Liver (tissue), 9 donors: ENCODE data around the gene LYZL1. TPM values are rescaled to one million over a fixed set of nuclear protein-coding genes. Genes with fewer than 3 reads are reported as not detected.

Source experiments
- DNase-seq: peaks from one replicate; pipeline ENCODE4 v3.0.0-alpha.2; 2017; ENCODE audit warnings: low spot score
- H3K27ac ChIP-seq, 2 donors: one replicate each; pipeline ENCODE4 v1.7.0; 2013; ENCODE audit warnings: inconsistent platforms in 2 of 2, low read length in 2 of 2, control low read depth in 1 of 2, low read depth in 1 of 2, mild to moderate bottlenecking in 1 of 2
- H3K27me3 ChIP-seq, 4 donors: one replicate each; pipeline versions ENCODE4 v1.6.1 to v1.7.0; 2013; ENCODE audit warnings: low read length in 3 of 4, inconsistent platforms in 1 of 4, mild to moderate bottlenecking in 1 of 4, moderate library complexity in 1 of 4; ENCODE audit not compliant: control insufficient read depth in 4 of 4, insufficient read depth in 4 of 4
- H3K36me3 ChIP-seq, 4 donors: one replicate each; pipeline versions ENCODE4 v1.6.1 to v1.7.0; 2013; ENCODE audit warnings: low read length in 3 of 4, mild to moderate bottlenecking in 3 of 4, low read depth in 1 of 4, moderate library complexity in 1 of 4; ENCODE audit not compliant: control insufficient read depth in 4 of 4, insufficient read depth in 3 of 4
- H3K4me1 ChIP-seq, 4 donors: one replicate each; pipeline versions ENCODE4 v1.6.1 to v1.7.0; 2013; ENCODE audit warnings: low read length in 3 of 4, mild to moderate bottlenecking in 3 of 4, moderate library complexity in 1 of 4; ENCODE audit not compliant: control insufficient read depth in 4 of 4, insufficient read depth in 4 of 4
- H3K4me3 ChIP-seq, 3 donors: one replicate each; pipeline versions ENCODE4 v1.6.1 to v1.7.0; 2013; ENCODE audit warnings: low read length in 3 of 3, control low read depth in 1 of 3, low read depth in 1 of 3, mild to moderate bottlenecking in 1 of 3
- H3K9ac ChIP-seq, 2 donors: one replicate each; pipeline ENCODE4 v1.7.0; 2013; ENCODE audit warnings: low read length in 2 of 2, mild to moderate bottlenecking in 2 of 2, moderate library complexity in 2 of 2, control low read depth in 1 of 2, low read depth in 1 of 2
- H3K9me3 ChIP-seq, 4 donors: one replicate each; pipeline versions ENCODE4 v1.6.1 to v1.7.0; 2013; ENCODE audit warnings: low read length in 3 of 4; ENCODE audit not compliant: control insufficient read depth in 4 of 4
- ATF3 ChIP-seq: IDR thresholded peaks from 2 replicates; pipeline ENCODE4 v1.6.1; 2016; ENCODE audit warnings: antibody characterized with exemption
- EGR1 ChIP-seq, 2 donors: IDR thresholded peaks; 2 replicates each; pipeline ENCODE4 v1.6.1; 2016 to 2018; ENCODE audit warnings: antibody characterized with exemption in 2 of 2, low read depth in 2 of 2
- FOXA1 ChIP-seq: IDR thresholded peaks from 2 replicates; pipeline ENCODE4 v1.6.1; 2016; ENCODE audit warnings: antibody characterized with exemption
- FOXA2 ChIP-seq: IDR thresholded peaks from 2 replicates; pipeline ENCODE4 v1.6.1; 2016; ENCODE audit warnings: antibody characterized with exemption
- GABPA ChIP-seq, 2 donors: IDR thresholded peaks in 1 of 2; conservative IDR thresholded peaks in 1 of 2; 2 replicates each; pipeline ENCODE4 v1.6.1; 2016; ENCODE audit warnings: antibody characterized with exemption in 2 of 2, mild to moderate bottlenecking in 1 of 2, moderate library complexity in 1 of 2
- HNF4A ChIP-seq, 2 donors: conservative IDR thresholded peaks; 2 replicates each; pipeline ENCODE4 v1.6.1; 2016; ENCODE audit warnings: antibody characterized with exemption in 2 of 2, mild to moderate bottlenecking in 2 of 2
- HNF4G ChIP-seq: IDR thresholded peaks from 2 replicates; pipeline ENCODE4 v1.6.1; 2016; ENCODE audit warnings: antibody characterized with exemption
- JUND ChIP-seq, 2 donors: IDR thresholded peaks; 2 replicates each; pipeline ENCODE4 v1.6.1; 2016; ENCODE audit warnings: antibody characterized with exemption in 2 of 2
- MAX ChIP-seq: IDR thresholded peaks from 2 replicates; pipeline ENCODE4 v1.6.1; 2016; ENCODE audit warnings: antibody characterized with exemption
- NR2F2 ChIP-seq: IDR thresholded peaks from 2 replicates; pipeline ENCODE4 v1.6.1; 2016; ENCODE audit warnings: antibody characterized with exemption
- RXRA ChIP-seq, 2 donors: IDR thresholded peaks; 2 replicates each; pipeline ENCODE4 v1.6.1; 2017 to 2018; ENCODE audit warnings: antibody characterized with exemption in 2 of 2, mild to moderate bottlenecking in 1 of 2
- SP1 ChIP-seq: IDR thresholded peaks from 2 replicates; pipeline ENCODE4 v1.6.1; 2018; ENCODE audit warnings: antibody characterized with exemption, mild to moderate bottlenecking
- TAF1 ChIP-seq: conservative IDR thresholded peaks from 2 replicates; pipeline ENCODE4 v1.6.1; 2016; ENCODE audit warnings: antibody characterized with exemption, mild to moderate bottlenecking
- YY1 ChIP-seq: IDR thresholded peaks from 2 replicates; pipeline ENCODE4 v1.6.1; 2016; ENCODE audit warnings: antibody characterized with exemption, mild to moderate bottlenecking
- WGBS: extraction: QIAGEN DNeasy Blood & Tissue Kit; methylation state at CpG from one replicate; pipeline ENCODE4 v1.1.7; 2013; 5-methylcytosine and 5-hydroxymethylcytosine counted together
- polyA plus RNA-seq, 2 donors: library from polyadenylated mRNA; stranded (reverse) in 1 of 2; unstranded in 1 of 2; fragments of 200-250 nt in 1 of 2; fragments of >200 nt in 1 of 2; fragmentation: Nextera tagmentation in 1 of 2; extraction: Ambion mirVana in 1 of 2; gene quantifications; one replicate each; pipeline versions ENCODE4 v1.2.1 to v1.2.3, GENCODE V29; 2013 to 2015
- total RNA-seq, 2 donors: library from RNA; depleted of rRNA; stranded (reverse); fragments of >200 nt; gene quantifications; one replicate each; pipeline ENCODE4 v1.2.3, GENCODE V29; 2014
- TF ChIP-seq, protein P1 (sequence below): IDR thresholded peaks from 2 replicates; pipeline ENCODE4 v1.6.1; 2016; ENCODE audit warnings: antibody characterized with exemption, mild to moderate bottlenecking
- TF ChIP-seq, protein P2 (sequence below): fragments of 150-350 bp; IDR thresholded peaks from 2 replicates; pipeline ENCODE4 v1.5.1; 2017; ENCODE audit warnings: improper control_type of control experiment, low read depth, low read length; ENCODE audit not compliant: missing input control
- donor health status: healthy.
- donor health status: healthy.
- donor health status: healthy.
- donor health status: healthy.
- donor health status: healthy.

Gene LYZL1
- total and polyA plus RNA-seq, 4 donors, result not detected

DNA sequence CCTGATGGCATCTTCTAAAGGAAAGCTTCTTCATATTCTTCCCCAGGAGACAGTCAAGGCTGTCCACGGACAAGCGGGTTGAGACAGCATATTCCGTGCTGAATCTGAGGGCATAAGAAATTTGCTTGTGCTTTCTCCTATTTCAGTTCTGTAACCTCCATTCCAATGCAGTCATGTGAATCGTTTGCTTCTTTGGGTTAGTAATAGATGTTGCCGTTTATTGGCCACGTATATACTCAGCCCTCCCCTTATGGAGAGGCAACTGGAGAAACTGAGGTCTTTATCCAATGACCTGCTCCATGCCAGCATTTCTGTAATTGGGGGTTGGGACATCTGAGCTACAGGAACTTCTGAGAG, 38.9 kb downstream of the LYZL1 start:
- Histone ChIP-seq H3K27me3 (no peaks in the 10 kb centered on the region), H3K27ac (peak overlapping the region; percentile 87 to 90), H3K9ac (no peak overlapping the region), H3K4me3 (no peak overlapping the region), H3K9me3 (no peaks in the 10 kb centered on the region), H3K4me1 (peaks cover 13 to 64% (median 62%) of the 10 kb centered on the region in 4 donors), H3K36me3 (no peaks in the 10 kb centered on the region)
- no peak for TF ChIP-seq SP1
- no peak for TF ChIP-seq ATF3
- TF ChIP-seq YY1, result no peak
- TF ChIP-seq HNF4G, result no peak
- TF ChIP-seq GABPA (IDR thresholded peaks at IDR 0.05 in 1 of 2, conservative IDR thresholded peaks at IDR 0.05 in 1 of 2), result no peak
- TF ChIP-seq, protein P1, sequence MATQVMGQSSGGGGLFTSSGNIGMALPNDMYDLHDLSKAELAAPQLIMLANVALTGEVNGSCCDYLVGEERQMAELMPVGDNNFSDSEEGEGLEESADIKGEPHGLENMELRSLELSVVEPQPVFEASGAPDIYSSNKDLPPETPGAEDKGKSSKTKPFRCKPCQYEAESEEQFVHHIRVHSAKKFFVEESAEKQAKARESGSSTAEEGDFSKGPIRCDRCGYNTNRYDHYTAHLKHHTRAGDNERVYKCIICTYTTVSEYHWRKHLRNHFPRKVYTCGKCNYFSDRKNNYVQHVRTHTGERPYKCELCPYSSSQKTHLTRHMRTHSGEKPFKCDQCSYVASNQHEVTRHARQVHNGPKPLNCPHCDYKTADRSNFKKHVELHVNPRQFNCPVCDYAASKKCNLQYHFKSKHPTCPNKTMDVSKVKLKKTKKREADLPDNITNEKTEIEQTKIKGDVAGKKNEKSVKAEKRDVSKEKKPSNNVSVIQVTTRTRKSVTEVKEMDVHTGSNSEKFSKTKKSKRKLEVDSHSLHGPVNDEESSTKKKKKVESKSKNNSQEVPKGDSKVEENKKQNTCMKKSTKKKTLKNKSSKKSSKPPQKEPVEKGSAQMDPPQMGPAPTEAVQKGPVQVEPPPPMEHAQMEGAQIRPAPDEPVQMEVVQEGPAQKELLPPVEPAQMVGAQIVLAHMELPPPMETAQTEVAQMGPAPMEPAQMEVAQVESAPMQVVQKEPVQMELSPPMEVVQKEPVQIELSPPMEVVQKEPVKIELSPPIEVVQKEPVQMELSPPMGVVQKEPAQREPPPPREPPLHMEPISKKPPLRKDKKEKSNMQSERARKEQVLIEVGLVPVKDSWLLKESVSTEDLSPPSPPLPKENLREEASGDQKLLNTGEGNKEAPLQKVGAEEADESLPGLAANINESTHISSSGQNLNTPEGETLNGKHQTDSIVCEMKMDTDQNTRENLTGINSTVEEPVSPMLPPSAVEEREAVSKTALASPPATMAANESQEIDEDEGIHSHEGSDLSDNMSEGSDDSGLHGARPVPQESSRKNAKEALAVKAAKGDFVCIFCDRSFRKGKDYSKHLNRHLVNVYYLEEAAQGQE, result no peak
- TF ChIP-seq EGR1 (IDR thresholded peaks at IDR 0.05; ENCODE audit: low read depth in 2 of 2), result no peak
- TF ChIP-seq TAF1, result no peak
- TF ChIP-seq NR2F2, result no peak
- no peak for TF ChIP-seq MAX
- TF ChIP-seq HNF4A (conservative IDR thresholded peaks at IDR 0.05), result no peak
- TF ChIP-seq FOXA1, result no peak
- TF ChIP-seq RXRA (IDR thresholded peaks at IDR 0.05), result no peak
- TF ChIP-seq FOXA2, result no peak
- TF ChIP-seq, protein P2, sequence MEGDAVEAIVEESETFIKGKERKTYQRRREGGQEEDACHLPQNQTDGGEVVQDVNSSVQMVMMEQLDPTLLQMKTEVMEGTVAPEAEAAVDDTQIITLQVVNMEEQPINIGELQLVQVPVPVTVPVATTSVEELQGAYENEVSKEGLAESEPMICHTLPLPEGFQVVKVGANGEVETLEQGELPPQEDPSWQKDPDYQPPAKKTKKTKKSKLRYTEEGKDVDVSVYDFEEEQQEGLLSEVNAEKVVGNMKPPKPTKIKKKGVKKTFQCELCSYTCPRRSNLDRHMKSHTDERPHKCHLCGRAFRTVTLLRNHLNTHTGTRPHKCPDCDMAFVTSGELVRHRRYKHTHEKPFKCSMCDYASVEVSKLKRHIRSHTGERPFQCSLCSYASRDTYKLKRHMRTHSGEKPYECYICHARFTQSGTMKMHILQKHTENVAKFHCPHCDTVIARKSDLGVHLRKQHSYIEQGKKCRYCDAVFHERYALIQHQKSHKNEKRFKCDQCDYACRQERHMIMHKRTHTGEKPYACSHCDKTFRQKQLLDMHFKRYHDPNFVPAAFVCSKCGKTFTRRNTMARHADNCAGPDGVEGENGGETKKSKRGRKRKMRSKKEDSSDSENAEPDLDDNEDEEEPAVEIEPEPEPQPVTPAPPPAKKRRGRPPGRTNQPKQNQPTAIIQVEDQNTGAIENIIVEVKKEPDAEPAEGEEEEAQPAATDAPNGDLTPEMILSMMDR, result no peak
- WGBS, result 39% methylated on average over 6 of the region's 6 CpGs
- DNase-seq, result no peak

DNA sequence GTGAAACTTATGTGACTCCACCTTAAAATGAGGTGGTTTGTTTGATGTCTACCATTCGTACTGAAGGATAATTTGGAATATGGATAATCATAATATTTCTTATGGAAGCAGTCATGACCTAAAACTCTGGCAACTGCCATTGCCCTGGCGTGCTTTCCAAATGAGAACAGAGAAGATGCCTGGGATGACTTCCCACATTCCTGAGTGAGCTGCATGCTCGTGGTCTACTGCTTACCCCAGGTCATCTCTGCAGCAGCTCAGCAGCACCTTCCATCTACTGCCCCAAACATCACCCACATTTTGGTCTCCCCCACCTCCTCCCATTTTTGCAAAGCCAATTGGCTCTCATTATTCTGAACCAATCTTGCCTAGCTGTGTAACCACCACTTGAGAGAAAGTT, 40.1 kb downstream of the LYZL1 start:
- Histone ChIP-seq H3K27ac (peak overlapping the region; percentile 21 to 36), H3K36me3 (no peaks in the 10 kb centered on the region), H3K4me3 (no peak overlapping the region), H3K27me3 (no peaks in the 10 kb centered on the region), H3K9me3 (no peaks in the 10 kb centered on the region), H3K9ac (no peak overlapping the region), H3K4me1 (peaks cover 5 to 52% (median 50%) of the 10 kb centered on the region in 4 donors)
- DNase-seq, result no peak
- 52% methylated on average over 3 of the region's 3 CpGs for WGBS
- TF ChIP-seq HNF4G, result no peak
- TF ChIP-seq JUND (IDR thresholded peaks at IDR 0.05), result no peak
- TF ChIP-seq EGR1 (IDR thresholded peaks at IDR 0.05; ENCODE audit: low read depth in 2 of 2), result no peak
- no peak for TF ChIP-seq MAX
- TF ChIP-seq FOXA2, result no peak
